Astrocyte of the spinal cord (primary cell): Measurements from ENCODE around the gene MAS1L.

Experiments used
- DNase-seq: peaks from one replicate; pipeline ENCODE4 v3.0.0; 2011; ENCODE audit warnings: low read depth, low spot score
- H3K4me3 ChIP-seq: 2 replicates; pipeline ENCODE4 v1.5.1; 2011; ENCODE audit warnings: low read depth, mild to moderate bottlenecking, low read length, moderate library complexity
- CTCF ChIP-seq: IDR thresholded peaks from 2 replicates; pipeline ENCODE4 v1.5.1; 2012; ENCODE audit warnings: low read depth, mild to moderate bottlenecking, low read length, inconsistent platforms
- in situ Hi-C: cut with HindIII; loops from 2 replicates; pipeline ENCODE4 v1.10.0; 2017; ENCODE audit warnings: low sequenced_read_pairs

MAS1L gene

GRCh38 chr6:29506446-29507067 is 18.8 kb upstream of the MAS1L start:
- in situ Hi-C loops: no loop called here
- no peak overlapping the region for H3K4me3 ChIP-seq
- DNase-seq: no peak
- TF ChIP-seq CTCF: no peak

- no peak overlapping the region for H3K4me3 ChIP-seq
- TF ChIP-seq CTCF: no peak
- DNase-seq: no peak
- in situ Hi-C loops: no loop called here
Observed at GRCh38 chr6:29505808-29506207, 18.1 kb upstream of the MAS1L start.

- no peak overlapping the region for H3K4me3 ChIP-seq
- in situ Hi-C loops: no loop called here
- TF ChIP-seq CTCF: no peak
- DNase-seq: no peak
Observed at GRCh38 chr6:29504961-29505360, 17.2 kb upstream of the MAS1L start.

- no peak overlapping the region for H3K4me3 ChIP-seq
- in situ Hi-C loops: no loop called here
- peak; percentile 60 for DNase-seq
- TF ChIP-seq CTCF: no peak
Observed at GRCh38 chr6:29502597-29502996, 14.8 kb upstream of the MAS1L start.

- no peak overlapping the region for H3K4me3 ChIP-seq
- TF ChIP-seq CTCF: no peak
- no peak for DNase-seq
- in situ Hi-C loops: no loop called here
Observed at GRCh38 chr6:29502181-29502580, 14.4 kb upstream of the MAS1L start.

- no peak for TF ChIP-seq CTCF
- H3K4me3 ChIP-seq: no peak overlapping the region
- no peak for DNase-seq
- in situ Hi-C loops: no loop called here
Observed at GRCh38 chr6:29501106-29501505, 13.3 kb upstream of the MAS1L start.

GRCh38 chr6:29500594-29500993 is 12.8 kb upstream of the MAS1L start:
- H3K4me3 ChIP-seq: no peak overlapping the region
- in situ Hi-C loops: no loop called here
- TF ChIP-seq CTCF: no peak
- DNase-seq: no peak
